ENCODE measurements around the gene RNF217.
"Not testable (repeated sequence)": the region's sequence is repeated elsewhere in the genome, so short reads cannot be mapped to it uniquely, and the experiment has no call there.

Gene RNF217

DNA sequence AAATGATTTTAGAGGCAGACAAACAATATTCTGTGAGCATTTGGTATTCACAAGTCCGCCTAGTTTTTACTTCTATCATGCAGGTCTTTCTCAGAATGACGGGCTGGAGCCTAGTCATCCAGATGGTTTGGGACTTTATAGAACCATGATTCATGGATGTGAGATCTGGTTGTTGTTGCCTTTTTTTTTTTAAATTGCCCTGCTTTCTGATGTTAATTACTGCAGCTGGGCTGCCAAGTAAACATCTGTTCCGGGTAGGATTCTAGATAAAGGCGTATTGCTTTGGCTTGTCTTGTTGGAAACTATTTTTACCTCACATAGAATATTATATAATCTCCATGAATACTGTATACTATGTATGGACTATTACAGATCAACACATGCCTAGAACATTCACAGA lies 58.1 kb downstream of the RNF217 start:
- DNase-seq, result no peak

DNA sequence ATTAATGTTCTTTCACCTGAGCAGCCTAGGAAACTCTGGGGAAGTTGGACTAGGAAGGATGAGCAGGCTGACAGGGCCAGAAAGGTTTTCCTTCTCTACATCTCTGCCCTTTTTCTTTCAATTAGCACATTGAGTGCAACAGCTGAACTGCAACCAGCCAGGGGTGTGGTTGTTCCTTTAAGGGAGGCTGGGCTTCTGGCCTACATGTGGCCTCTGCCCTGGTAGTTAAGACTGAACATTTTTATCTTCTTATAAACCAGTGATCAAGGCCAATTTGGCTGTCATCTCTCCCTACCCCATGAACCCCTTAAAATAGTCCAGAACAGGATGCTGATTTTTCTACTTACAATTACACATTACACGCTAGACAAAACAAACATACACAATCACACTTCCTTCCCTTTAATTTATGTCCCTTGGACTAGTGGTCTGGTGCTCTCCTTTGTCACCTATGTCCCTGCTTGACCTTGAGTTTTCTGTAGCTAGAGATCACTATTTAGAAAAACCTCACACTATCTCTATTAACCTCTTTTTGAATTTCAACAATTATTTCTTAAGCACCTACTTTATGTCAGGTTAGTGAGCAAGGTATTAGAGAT lies 60.3 kb downstream of the RNF217 start:
- DNase-seq, result no peak

DNA sequence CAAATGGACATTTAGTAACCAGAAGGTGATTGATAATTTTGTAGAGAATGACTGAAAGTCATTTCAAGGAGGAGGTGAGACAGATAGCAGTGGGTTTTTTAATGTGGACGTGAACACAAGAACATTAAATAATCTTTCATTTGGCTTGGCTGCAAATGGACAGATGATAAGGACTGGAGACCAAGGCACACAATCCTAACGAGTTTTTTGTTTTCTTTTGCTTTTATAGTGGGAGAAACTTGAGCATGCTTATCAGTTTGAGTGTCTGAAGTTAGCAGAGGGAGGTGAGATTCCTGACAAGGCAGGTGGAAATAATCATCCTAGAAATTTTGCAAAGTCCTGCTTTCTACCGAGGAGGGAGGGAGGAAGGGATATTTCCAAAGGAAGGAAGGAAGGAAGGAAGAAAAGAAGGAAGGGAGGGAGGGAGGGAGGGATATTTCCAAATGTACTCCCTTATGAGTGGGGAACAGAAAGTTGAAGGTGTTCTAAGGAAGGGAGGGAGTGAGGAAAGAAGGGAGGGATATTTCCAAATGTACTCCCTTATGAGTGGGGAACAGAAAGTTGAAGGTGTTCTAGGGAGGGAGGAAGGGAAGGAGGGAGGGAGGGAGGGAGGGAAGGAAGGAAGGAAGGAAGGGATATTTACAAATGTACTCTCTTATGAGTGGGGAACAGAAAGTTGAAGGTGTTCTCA lies 63.1 kb downstream of the RNF217 start:
- no peak for DNase-seq

DNA sequence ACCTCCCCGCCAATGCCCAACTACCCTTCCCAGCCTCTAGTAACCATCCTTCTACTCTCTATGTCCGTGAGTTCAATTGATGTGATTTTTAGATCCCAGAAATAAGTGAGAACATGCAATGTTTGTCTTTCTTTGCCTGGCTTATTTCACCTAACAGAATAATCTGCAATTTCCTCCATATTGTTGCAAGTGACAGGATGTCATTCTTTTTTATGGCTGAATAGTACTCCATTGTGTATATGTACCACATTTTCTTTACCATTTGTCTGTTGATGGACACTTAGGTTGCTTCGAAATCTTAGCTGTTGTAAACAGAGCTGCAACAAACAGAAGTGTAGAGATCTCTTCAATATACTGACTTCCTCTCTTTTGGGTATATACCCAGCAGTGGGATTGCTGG lies 65.0 kb downstream of the RNF217 start:
- no peak for DNase-seq

GRCh38 chr6:125030969-125031368 lies 68.7 kb downstream of the RNF217 start:
- no peak for DNase-seq

- no peak for DNase-seq
Measured at GRCh38 chr6:125031385-125031784, 69.1 kb downstream of the RNF217 start.

- DNase-seq, result not testable (repeated sequence)
Measured at GRCh38 chr6:125034929-125035328, 72.7 kb downstream of the RNF217 start.

GRCh38 chr6:125036486-125036885 lies 74.2 kb downstream of the RNF217 start:
- not testable (repeated sequence) for DNase-seq

DNA sequence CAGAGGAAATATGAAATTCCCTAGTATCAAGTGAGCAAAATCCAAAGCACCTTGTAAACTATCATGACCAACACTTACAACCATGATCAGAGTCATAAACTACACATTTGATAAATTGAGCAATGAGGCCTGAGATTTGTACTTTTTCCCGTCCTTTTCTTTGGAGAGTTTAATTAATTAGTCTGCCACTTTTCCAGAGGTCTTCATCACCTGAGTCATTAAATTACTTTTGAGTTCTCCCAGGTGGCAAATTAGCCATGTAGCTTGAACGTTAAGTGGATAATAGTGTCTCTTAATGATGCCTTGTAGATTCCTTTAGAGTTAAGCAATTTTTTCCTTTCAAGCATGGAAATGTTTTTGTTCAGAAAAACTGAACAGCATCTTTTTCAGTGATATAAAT lies 75.6 kb downstream of the RNF217 start:
- DNase-seq, result no peak

GRCh38 chr6:125038925-125039324 lies 76.7 kb downstream of the RNF217 start:
- no peak for DNase-seq

DNA sequence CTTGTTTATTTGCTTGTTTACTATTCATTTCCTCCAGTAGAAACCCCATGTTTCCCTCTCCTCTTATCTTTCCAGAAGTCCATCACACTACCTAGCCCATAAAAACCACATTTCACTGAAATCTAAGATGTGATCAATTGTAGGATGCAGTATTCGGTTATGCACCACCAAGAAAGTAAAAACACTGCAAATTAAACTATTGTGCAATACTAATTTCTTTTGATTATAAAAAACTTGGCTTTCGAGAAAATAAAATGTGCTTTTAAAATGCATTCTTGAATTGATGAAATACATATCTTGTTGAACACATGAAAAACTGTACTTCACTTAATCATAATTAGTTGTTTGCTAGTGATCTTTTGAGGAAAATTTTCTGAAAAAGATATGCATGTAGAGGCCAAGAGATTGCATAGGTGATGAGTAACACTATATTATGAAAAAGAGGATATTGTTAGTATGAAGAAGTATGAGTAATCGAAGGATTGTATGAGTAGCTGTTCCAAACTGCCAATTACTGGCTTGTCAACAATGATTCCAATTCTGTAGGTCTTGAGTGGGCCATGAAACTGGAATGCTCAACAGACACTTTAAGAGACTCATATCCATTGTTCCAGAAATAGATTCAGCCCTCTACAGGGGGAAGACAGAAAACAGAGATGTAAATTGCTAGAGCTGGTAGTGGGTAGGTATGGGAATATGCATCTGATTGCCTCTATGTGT lies 79.7 kb downstream of the RNF217 start:
- no peak for DNase-seq

GRCh38 chr6:125044066-125044465 lies 81.8 kb downstream of the RNF217 start:
- no peak for DNase-seq

GRCh38 chr6:125044667-125045066 lies 82.4 kb downstream of the RNF217 start:
- no peak for DNase-seq

DNA sequence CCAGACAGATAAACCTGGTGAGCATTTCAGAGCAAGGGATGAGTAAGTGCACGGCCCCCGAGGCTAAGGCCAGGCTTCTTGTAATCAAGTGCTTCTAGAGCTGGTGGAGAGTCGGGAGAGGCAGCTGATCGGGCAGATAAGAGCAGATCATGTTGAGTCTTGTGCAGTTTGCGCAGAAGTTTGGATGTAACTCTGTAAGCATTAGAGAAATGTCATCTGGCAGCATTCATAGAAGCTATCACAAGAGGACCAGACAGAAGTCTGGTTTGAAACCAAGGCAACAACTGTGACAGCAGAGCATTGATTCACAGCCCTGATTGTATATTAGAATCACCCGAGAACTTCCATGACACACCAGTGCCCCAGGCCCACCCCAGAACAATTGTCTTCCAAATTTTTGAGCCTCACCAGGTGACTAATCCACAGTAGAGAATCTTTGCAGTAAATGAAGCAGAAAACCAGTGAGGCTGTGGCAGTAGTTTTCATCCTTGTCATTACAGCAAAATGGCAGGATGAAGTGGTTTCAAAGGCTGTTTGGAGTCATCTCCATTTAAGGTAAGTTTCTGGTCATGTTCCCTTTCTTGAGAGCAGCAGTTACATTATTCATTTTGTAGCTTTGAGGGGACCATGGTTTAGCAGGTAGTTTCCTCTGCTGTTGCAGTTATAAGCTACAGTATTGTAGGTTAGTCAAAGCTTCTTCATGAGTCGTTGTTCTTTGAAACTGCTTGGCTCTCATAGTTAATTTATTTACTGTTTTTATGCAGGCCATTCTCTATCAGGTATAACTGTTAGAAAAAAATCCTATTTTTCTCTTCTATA lies 84.1 kb downstream of the RNF217 start:
- DNase-seq, result no peak

DNA sequence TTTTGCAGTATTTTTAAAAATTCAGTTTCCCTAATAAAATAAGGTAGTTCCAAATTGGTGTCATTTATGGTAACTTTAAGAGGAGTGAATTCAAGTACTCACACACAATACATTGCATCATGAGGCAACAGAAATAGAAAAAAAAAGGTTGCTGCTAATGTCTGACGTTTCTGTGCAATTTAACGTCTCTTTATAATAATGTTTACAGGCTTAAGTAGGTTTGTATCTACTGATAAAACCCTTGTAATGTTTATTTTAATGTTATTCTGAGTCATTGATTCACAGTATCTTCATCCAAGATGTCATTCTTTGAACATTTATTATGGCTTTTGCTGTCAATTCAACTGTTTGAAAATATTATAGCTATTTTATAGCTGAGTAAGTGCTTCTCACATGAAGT lies 86.0 kb downstream of the RNF217 start:
- no peak for DNase-seq

GRCh38 chr6:125050663-125051318 lies 88.6 kb downstream of the RNF217 start:
- no peak for DNase-seq

DNA sequence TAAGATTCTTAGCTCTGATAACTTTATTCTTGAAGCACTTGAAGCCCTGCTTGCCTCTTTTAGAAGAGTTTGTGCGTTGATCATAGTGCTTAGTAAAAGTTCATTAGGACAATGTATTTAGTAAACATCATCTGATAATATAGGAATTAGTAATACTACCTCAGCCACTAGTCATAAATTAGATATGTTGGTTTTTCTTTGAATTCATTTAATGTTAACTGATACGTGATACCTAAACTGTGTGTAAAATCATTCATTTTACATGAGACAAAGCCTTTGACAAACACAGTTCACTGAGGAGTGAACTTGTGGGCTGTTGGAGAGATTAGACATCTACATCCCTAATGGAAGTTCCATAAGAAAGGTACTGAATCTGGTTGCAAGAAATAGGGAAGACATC lies 91.6 kb downstream of the RNF217 start:
- no peak for DNase-seq

DNA sequence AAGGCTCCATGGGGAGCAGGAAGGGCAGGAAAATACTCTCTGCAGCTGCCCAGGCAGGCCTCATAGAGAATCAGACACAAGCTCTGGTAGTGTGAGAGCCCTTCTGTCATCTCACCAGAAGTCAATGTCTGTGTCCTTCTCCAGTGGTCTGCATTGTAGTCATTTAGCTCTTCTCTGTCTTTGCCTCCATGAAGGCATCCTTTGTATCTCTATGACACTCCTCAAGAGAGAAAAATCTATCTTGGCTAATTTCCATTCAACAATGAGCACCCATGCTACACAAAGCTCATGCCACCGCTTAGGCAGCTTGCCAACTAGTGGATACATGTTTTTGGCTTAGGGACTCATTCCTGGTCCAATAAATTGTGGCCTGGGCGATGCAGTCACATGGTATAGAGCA lies 92.1 kb downstream of the RNF217 start:
- DNase-seq, result no peak

- DNase-seq, result no peak
Measured at GRCh38 chr6:125057392-125058246, 95.4 kb downstream of the RNF217 start.

DNA sequence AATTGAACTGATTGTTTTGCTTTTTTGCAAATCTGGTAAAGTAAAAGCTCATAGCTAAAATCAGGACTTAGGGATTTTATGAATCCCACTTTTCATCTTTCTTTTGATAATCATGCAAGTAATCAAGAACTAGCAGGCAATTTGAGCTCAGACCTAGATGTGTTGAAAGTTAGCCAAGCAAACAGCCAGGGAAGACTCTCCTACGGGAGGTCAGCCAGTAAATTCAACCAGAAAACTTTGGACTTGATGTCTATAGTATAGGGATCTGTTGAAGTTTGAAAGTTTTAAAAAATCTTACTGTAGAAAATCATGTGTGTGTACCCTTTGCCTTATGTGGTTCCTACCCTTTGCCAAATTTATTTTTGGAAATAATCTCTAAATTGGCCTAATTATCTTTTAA lies 96.3 kb downstream of the RNF217 start:
- no peak for DNase-seq

DNA sequence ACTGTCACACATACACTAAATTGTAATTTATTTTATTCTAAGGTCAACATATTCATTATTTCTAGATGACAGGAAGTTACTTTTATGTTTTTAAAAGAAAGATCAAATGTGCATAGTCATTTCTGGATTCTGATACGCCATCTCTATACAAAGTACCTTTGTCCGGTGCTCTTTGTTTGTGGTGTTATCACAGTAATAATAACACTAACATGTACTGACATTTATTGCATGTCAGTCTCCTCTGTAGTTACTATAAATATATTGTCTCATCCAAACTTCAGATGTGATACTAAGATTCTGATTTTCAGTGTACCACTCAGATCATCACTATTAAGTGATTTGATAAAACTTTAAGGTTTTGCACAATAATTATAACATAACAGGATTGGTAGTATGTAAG lies 101.1 kb downstream of the RNF217 start:
- no peak for DNase-seq

- DNase-seq, result no peak
Measured at GRCh38 chr6:125066140-125066539, 103.9 kb downstream of the RNF217 start.

Data from activated gamma-delta T cell treated with Interleukin-2 at 50 U/mL for 16 hours (primary cell).